Upper lobe of left lung (tissue), 4 donors: Measurements from ENCODE around the gene HIGD2B.
"Not testable (repeated sequence)": the region's sequence is repeated elsewhere in the genome, so short reads cannot be mapped to it uniquely, and the experiment has no call there.

Experiments used
- CTCF ChIP-seq, 6 experiments: fragments of 450-650 bp in 4 of 6; fragments of 200-600 bp in 2 of 6; sonication (generic) in 2 of 6; IDR thresholded peaks; one replicate each; pipeline ENCODE4 v1.5.1; 2016 to 2019; ENCODE audit warnings: antibody characterized with exemption in 6 of 6
- EP300 ChIP-seq, 4 donors: sonication (generic); formaldehyde crosslinking; IDR thresholded peaks; one replicate each; pipeline ENCODE4 v1.5.1; 2017; ENCODE audit warnings: antibody characterized with exemption in 4 of 4, control low read depth in 2 of 4
- POLR2A ChIP-seq, 4 donors: fragments of 450-650 bp; IDR thresholded peaks; one replicate each; pipeline ENCODE4 v1.5.1; 2016 to 2017; ENCODE audit warnings: antibody characterized with exemption in 4 of 4, mild to moderate bottlenecking in 2 of 4
- POLR2AphosphoS5 ChIP-seq, 2 donors: sonication (generic); formaldehyde crosslinking; IDR thresholded peaks; one replicate each; pipeline ENCODE4 v1.5.1; 2017; ENCODE audit warnings: antibody characterized with exemption in 2 of 2

GRCh38 chr15:72626153-72626552 is 59.8 kb downstream of the HIGD2B start:
- TF ChIP-seq EP300, CTCF, POLR2A, POLR2AphosphoS5 (IDR thresholded peaks at IDR 0.05): not testable (repeated sequence)
